Gastrocnemius medialis (tissue), 4 donors: ENCODE data around the gene FAM83G.

Experiments used
- CTCF ChIP-seq, 5 experiments: fragments of 450-650 bp in 3 of 5; fragments of 200-600 bp in 2 of 5; sonication (generic) in 2 of 5; IDR thresholded peaks in 4 of 5; conservative IDR thresholded peaks in 1 of 5; 1 replicate in 4 of 5; 2 replicates in 1 of 5; pipeline ENCODE4 v1.5.1; 2016 to 2019; ENCODE audit warnings: antibody characterized with exemption in 5 of 5, mild to moderate bottlenecking in 3 of 5, moderate library complexity in 3 of 5
- POLR2A ChIP-seq, 2 donors: fragments of 450-650 bp; IDR thresholded peaks; one replicate each; pipeline ENCODE4 v1.6.1; 2017; ENCODE audit warnings: antibody characterized with exemption in 2 of 2, mild to moderate bottlenecking in 2 of 2, moderate library complexity in 2 of 2

GRCh38 chr17:19005137-19005773, 691 bp upstream of the FAM83G start:
- no peak for TF ChIP-seq CTCF (IDR thresholded peaks at IDR 0.05 in 4 of 5, conservative IDR thresholded peaks at IDR 0.05 in 1 of 5)
- TF ChIP-seq POLR2A (IDR thresholded peaks at IDR 0.05), result no peak
